CD14-positive monocyte (primary cell): Measurements from ENCODE around the gene ACTR3. TPM values are rescaled to one million over a fixed set of nuclear protein-coding genes. Genes with fewer than 3 reads are reported as not detected.
A peak's percentile ranks its signal among the peaks of the same experiment; 100 is the strongest.

Source experiments
- DNase-seq, 3 donors: peaks; one replicate each; pipeline ENCODE4 v3.0.0-alpha.2; 2011 to 2022
- H2AFZ ChIP-seq: 2 replicates; pipeline ENCODE4 v1.6.0; 2012; ENCODE audit warnings: mild to moderate bottlenecking, low read depth, low read length, inconsistent platforms; ENCODE audit not compliant: insufficient read depth, poor library complexity, severe bottlenecking
- H3K27ac ChIP-seq, 2 donors: 1 replicate in 1 of 2; 2 replicates in 1 of 2; pipeline ENCODE4 v1.5.1; 2012 to 2013; ENCODE audit warnings: low read length in 2 of 2, control low read depth in 1 of 2, inconsistent platforms in 1 of 2, low read depth in 1 of 2, mild to moderate bottlenecking in 1 of 2
- H3K27me3 ChIP-seq, 2 donors: one replicate each; pipeline versions ENCODE4 v1.6.0 to v1.6.1; 2011 to 2013; ENCODE audit warnings: low read length in 2 of 2; ENCODE audit not compliant: control insufficient read depth in 2 of 2, insufficient read depth in 2 of 2
- H3K36me3 ChIP-seq, 2 donors: replicated peaks in 1 of 2; 1 replicate in 1 of 2; 2 replicates in 1 of 2; pipeline versions ENCODE4 v1.5.1 to v1.6.1; 2012 to 2013; ENCODE audit warnings: low read length in 2 of 2, control low read depth in 1 of 2, inconsistent platforms in 1 of 2, mild to moderate bottlenecking in 1 of 2; ENCODE audit not compliant: insufficient read depth in 2 of 2, control insufficient read depth in 1 of 2
- H3K4me1 ChIP-seq, 2 donors: 1 replicate in 1 of 2; 2 replicates in 1 of 2; pipeline versions ENCODE4 v1.5.1 to v1.6.1; 2012 to 2013; ENCODE audit warnings: low read length in 2 of 2, control low read depth in 1 of 2, inconsistent platforms in 1 of 2, mild to moderate bottlenecking in 1 of 2, moderate library complexity in 1 of 2; ENCODE audit not compliant: insufficient read depth in 2 of 2, control insufficient read depth in 1 of 2
- H3K4me2 ChIP-seq: replicated peaks from 2 replicates; pipeline ENCODE3; 2012; ENCODE audit warnings: low read length, moderate library complexity, mild to moderate bottlenecking; ENCODE audit not compliant: poor library complexity, severe bottlenecking; ENCODE audit errors: extremely low read depth
- H3K4me3 ChIP-seq, 3 experiments: fragments of 200-600 bp in 1 of 3; sonication (generic) in 1 of 3; replicated peaks in 1 of 3; 1 replicate in 2 of 3; 2 replicates in 1 of 3; pipeline ENCODE4 v1.5.1; 2011 to 2013; ENCODE audit warnings: low read length in 3 of 3, mild to moderate bottlenecking in 3 of 3, control low read depth in 2 of 3, low read depth in 2 of 3, inconsistent platforms in 1 of 3, moderate library complexity in 1 of 3
- H3K79me2 ChIP-seq: 2 replicates; pipeline ENCODE4 v1.6.0; 2012; ENCODE audit warnings: mild to moderate bottlenecking, control low read depth, inconsistent platforms, low read length, moderate library complexity; ENCODE audit not compliant: insufficient read depth
- H3K9ac ChIP-seq: 2 replicates; pipeline ENCODE4 v1.6.0; 2017; ENCODE audit warnings: low read length, mild to moderate bottlenecking; ENCODE audit not compliant: insufficient read depth, poor library complexity, severe bottlenecking
- H3K9me3 ChIP-seq, 2 donors: replicated peaks in 1 of 2; 1 replicate in 1 of 2; 2 replicates in 1 of 2; pipeline versions ENCODE4 v1.5.1 to v1.6.1; 2012 to 2013; ENCODE audit warnings: low read length in 2 of 2, control low read depth in 1 of 2; ENCODE audit not compliant: control insufficient read depth in 1 of 2, insufficient read depth in 1 of 2
- H4K20me1 ChIP-seq: 2 replicates; pipeline ENCODE4 v1.6.0; 2012; ENCODE audit warnings: mild to moderate bottlenecking, low read length, control low read depth, moderate library complexity; ENCODE audit not compliant: insufficient read depth
- H3K27ac Mint-ChIP-seq, 7 donors: one replicate each; pipeline ENCODE4 v1.8.0; 2020; ENCODE audit warnings: mild to moderate bottlenecking in 7 of 7, mixed read lengths in 7 of 7, moderate library complexity in 6 of 7, inconsistent platforms in 2 of 7
- H3K27me3 Mint-ChIP-seq, 3 donors: one replicate each; pipeline ENCODE4 v1.8.0; 2021 to 2022; ENCODE audit warnings: low read depth in 3 of 3, mild to moderate bottlenecking in 3 of 3, mixed read lengths in 3 of 3, moderate library complexity in 3 of 3, inconsistent platforms in 1 of 3
- H3K36me3 Mint-ChIP-seq, 2 donors: one replicate each; pipeline ENCODE4 v1.8.0; 2020; ENCODE audit warnings: mixed read lengths in 2 of 2, inconsistent platforms in 1 of 2, mild to moderate bottlenecking in 1 of 2
- H3K4me1 Mint-ChIP-seq: one replicate; pipeline ENCODE4 v1.8.0; 2020; ENCODE audit warnings: mild to moderate bottlenecking, mixed read lengths
- H3K4me3 Mint-ChIP-seq, 2 donors: one replicate each; pipeline ENCODE4 v1.8.0; 2020; ENCODE audit warnings: mild to moderate bottlenecking in 2 of 2, mixed read lengths in 2 of 2, moderate library complexity in 1 of 2
- H3K9me3 Mint-ChIP-seq, 7 donors: one replicate each; pipeline ENCODE4 v1.8.0; 2020 to 2022; ENCODE audit warnings: mixed read lengths in 7 of 7, mild to moderate bottlenecking in 6 of 7, moderate library complexity in 6 of 7, inconsistent platforms in 2 of 7
- WGBS: methylation state at CpG from one replicate; pipeline ENCODE4 v1.1.5; 2013; ENCODE audit warnings: missing lambda C conversion rate; ENCODE audit not compliant: insufficient coverage; 5-methylcytosine and 5-hydroxymethylcytosine counted together
- intact Hi-C, 2 donors: fragments of 100-400 bp; cut with micrococcal nuclease; formaldehyde crosslinking; loops; one replicate each; pipeline versions ENCODE4 v1.15.0 to v1.15.1; 2023
- polyA plus RNA-seq, 3 donors: library from polyadenylated mRNA; depleted of rRNA in 1 of 3; unstranded in 2 of 3; stranded (reverse) in 1 of 3; fragments of 300-500 nt in 2 of 3; fragments of >200 nt in 1 of 3; fragmentation: Illumina TruSeq in 2 of 3; gene quantifications; 1 replicate in 2 of 3; 2 replicates in 1 of 3; pipeline ENCODE4 v1.2.3, GENCODE V29; 2012 to 2021
- TF ChIP-seq, protein P1 (sequence below): fragments of 200-600 bp; IDR thresholded peaks from one replicate; pipeline ENCODE4 v1.8.0; 2022; ENCODE audit warnings: antibody characterized with exemption, mild to moderate bottlenecking

ACTR3 gene
- polyA plus RNA-seq, 3 donors = 103 to 557 (median 464) TPM

GRCh38 chr2:113901943-113902342 is 12.1 kb downstream of the ACTR3 start:
- H3K4me1 Mint-ChIP-seq = peaks cover 89% of the 10 kb centered on the region
- Histone ChIP-seq H3K36me3 (peaks cover 2 to 4% of the 10 kb centered on the region in 2 donors), H4K20me1 (peaks cover 100% of the 10 kb centered on the region), H3K79me2 (peaks cover 100% of the 10 kb centered on the region), H3K27ac (peak overlapping the region in 1 of 2 donors; percentile 71), H3K9me3 (no peaks in the 10 kb centered on the region), H3K9ac (no peak overlapping the region), H3K4me3 (peak overlapping the region in 1 of 3 experiments; percentile 34), H3K27me3 (no peaks in the 10 kb centered on the region), H2AFZ (no peak overlapping the region), H3K4me1 (peaks cover 55 to 97% of the 10 kb centered on the region in 2 donors), H3K4me2 (peak overlapping the region; percentile 37)
- H3K27ac Mint-ChIP-seq = peak overlapping the region; percentile 66 to 91 (median 83)
- WGBS = 0% methylated on average over 1 of the region's 2 CpGs
- peak; percentile 67 to 83 (median 82) for DNase-seq
- intact Hi-C loops = loop anchor here in 1 of 2 donors (10.0 kb wide), 1 partner anchor 147 kb away; the partner anchor contains the start of gene SLC35F5
- no peak overlapping the region for H3K4me3 Mint-ChIP-seq
- H3K9me3 Mint-ChIP-seq = peaks cover 0 to 3% (median 0%) of the 10 kb centered on the region in 7 donors
- H3K27me3 Mint-ChIP-seq = peaks cover 0 to 2% (median 0%) of the 10 kb centered on the region in 3 donors
- TF ChIP-seq, protein P1, sequence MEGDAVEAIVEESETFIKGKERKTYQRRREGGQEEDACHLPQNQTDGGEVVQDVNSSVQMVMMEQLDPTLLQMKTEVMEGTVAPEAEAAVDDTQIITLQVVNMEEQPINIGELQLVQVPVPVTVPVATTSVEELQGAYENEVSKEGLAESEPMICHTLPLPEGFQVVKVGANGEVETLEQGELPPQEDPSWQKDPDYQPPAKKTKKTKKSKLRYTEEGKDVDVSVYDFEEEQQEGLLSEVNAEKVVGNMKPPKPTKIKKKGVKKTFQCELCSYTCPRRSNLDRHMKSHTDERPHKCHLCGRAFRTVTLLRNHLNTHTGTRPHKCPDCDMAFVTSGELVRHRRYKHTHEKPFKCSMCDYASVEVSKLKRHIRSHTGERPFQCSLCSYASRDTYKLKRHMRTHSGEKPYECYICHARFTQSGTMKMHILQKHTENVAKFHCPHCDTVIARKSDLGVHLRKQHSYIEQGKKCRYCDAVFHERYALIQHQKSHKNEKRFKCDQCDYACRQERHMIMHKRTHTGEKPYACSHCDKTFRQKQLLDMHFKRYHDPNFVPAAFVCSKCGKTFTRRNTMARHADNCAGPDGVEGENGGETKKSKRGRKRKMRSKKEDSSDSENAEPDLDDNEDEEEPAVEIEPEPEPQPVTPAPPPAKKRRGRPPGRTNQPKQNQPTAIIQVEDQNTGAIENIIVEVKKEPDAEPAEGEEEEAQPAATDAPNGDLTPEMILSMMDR = no peak
- H3K36me3 Mint-ChIP-seq = peaks cover 8 to 30% of the 10 kb centered on the region in 2 donors

DNA sequence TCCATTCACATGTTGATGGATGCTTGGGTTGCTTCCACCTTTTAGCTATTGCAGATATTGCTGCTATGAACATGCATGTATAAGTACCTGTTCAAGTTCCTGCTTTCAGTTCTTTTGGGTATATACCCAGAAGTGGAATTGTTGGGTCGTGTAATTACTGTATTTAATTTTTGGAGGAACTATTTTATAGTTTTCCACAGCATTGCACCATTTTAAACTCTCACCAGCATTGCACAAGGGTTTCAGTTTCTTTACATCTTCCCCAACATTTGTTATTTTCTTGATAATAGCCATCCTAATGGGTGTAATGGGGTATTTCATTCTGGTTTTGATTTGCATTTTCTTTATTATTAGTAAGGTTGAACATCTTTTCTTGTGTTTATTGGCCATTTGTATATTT is 16.0 kb downstream of the ACTR3 start:
- H3K27me3 Mint-ChIP-seq = peaks cover 0 to 2% (median 0%) of the 10 kb centered on the region in 3 donors
- no peaks in the 10 kb centered on the region for H3K36me3 ChIP-seq
- H3K36me3 Mint-ChIP-seq = peaks cover 5 to 28% of the 10 kb centered on the region in 2 donors
- peak in 2 of 3 donors; percentile 33 to 47 for DNase-seq
- peak overlapping the region in 1 of 3 experiments; percentile 7 for H3K4me3 ChIP-seq
- H3K9ac ChIP-seq = no peak overlapping the region
- intact Hi-C loops = loop anchor here in 1 of 2 donors (10.0 kb wide), 1 partner anchor 151 kb away; the partner anchor contains the start of gene SLC35F5
- no peaks in the 10 kb centered on the region for H3K9me3 ChIP-seq
- H3K4me3 Mint-ChIP-seq = no peak overlapping the region
- H3K4me1 Mint-ChIP-seq = peaks cover 84% of the 10 kb centered on the region
- peak overlapping the region in 5 of 7 donors; percentile 3 to 50 (median 43) for H3K27ac Mint-ChIP-seq
- peak overlapping the region in 1 of 2 donors; percentile 18 for H3K27ac ChIP-seq
- TF ChIP-seq, protein P1 = no peak
- no peak overlapping the region for H2AFZ ChIP-seq
- H3K9me3 Mint-ChIP-seq = peaks cover 0 to 3% (median 0%) of the 10 kb centered on the region in 7 donors
- peaks cover 100% of the 10 kb centered on the region for H3K79me2 ChIP-seq
- H3K4me2 ChIP-seq = peak overlapping the region; percentile 36
- no peaks in the 10 kb centered on the region for H3K27me3 ChIP-seq
- no CpG with 5 or more reads among the region's 1 CpG for WGBS
- peaks cover 100% of the 10 kb centered on the region for H4K20me1 ChIP-seq
- peaks cover 40 to 77% of the 10 kb centered on the region in 2 donors for H3K4me1 ChIP-seq
